ENCODE data around the gene KCNE5.
"Not testable (repeated sequence)": the region's sequence is repeated elsewhere in the genome, so short reads cannot be mapped to it uniquely, and the experiment has no call there.

The KCNE5 gene

GRCh38 chrX:109619771-109620170, 5.2 kb downstream of the KCNE5 start:
- no peak for DNase-seq (ENCODE audit: insufficient read length, low spot score)
- no peak for FAIRE-seq

DNA sequence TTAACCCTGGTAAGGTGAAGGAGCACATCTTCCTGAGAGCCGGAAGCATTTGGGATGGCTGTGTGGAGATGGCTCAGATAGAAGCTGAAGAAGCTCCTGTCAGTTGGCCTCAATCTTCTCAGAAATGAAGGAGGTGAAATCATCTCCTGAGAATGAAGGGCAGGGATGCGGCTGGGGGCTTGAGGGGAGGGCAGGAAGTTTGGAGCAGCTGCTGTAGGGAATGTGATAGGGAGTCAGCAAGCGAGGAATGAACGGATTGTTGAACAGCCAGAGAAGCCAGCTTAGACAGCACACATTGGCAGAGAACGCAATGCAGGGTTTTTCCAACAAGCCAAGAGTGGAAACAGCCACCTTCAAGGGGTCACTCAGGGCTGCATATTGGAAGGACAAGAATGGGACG, 10.0 kb downstream of the KCNE5 start:
- FAIRE-seq, result no peak
- DNase-seq (ENCODE audit: insufficient read length, low spot score), result no peak

DNA sequence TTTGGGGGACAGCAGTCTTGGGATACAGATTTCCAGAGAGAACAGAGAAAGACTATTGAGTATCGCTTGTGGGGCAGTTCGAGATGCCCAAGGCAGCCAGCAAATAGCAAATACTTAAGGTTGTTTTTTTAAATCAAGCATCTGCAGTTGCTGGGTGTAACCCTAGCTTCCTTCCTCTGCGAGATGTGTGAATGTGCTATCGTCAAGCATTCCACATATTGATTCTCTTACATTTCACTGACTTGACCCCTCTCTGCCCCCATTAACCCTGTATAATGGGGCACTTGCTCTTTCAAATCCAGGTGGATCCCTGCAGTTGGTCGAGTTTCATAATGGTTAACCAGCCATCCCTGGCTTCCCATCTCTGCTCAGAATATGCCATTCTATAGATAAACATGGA, 23.5 kb downstream of the KCNE5 start:
- DNase-seq (ENCODE audit: insufficient read length, low spot score) (no peak), FAIRE-seq (no peak)

DNA sequence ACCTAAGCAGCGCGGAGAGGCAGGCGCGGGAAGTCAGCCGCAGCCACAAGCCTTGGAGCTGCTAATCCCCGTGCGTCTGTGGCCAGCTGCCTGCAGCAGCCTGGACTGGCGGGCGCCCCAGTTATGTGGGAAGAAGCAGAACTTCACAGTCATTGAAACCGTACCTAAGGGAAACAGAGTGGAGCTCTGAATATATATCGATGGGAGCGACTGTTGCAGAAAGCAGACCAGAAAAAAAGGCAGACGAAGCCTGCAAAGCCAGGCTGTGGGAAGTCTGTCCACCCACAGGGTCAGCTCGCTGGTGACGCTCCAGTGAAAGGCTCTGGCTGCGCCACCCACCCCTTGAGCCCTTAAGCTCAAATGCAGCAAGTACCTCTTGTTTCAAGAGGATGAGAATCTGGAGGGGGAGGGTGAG, 24.7 kb downstream of the KCNE5 start:
- no peak for DNase-seq (ENCODE audit: insufficient read length, low spot score)
- FAIRE-seq, result no peak

- no peak for FAIRE-seq
- no peak for DNase-seq (ENCODE audit: insufficient read length, low spot score)
These were observed 29.0 kb downstream of the KCNE5 start for GRCh38 chrX:109596015-109596414.

- no peak for DNase-seq (ENCODE audit: insufficient read length, low spot score)
- no peak for FAIRE-seq
These were observed 34.8 kb downstream of the KCNE5 start for GRCh38 chrX:109590176-109590575.

DNA sequence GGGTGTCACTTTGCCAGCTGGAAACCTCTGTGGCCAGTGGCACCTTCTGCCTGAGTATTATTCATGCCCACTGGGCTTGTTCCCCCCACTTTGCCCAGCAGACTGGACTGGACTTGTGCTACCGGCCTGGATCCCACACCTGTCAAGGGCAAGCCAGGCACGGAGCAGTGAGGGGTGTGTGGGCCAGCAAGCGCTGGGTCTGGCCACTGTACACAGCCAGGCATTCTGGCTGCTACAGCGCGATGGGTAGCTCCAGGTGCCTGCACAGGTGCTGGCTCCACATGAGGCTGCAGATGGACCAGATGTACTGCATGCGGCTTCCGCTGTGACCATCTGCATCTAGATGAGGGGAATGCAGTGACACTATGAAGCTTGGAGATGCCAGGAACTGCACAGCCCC, 39.5 kb downstream of the KCNE5 start:
- DNase-seq (ENCODE audit: insufficient read length, low spot score), result no peak
- FAIRE-seq, result no peak

DNA sequence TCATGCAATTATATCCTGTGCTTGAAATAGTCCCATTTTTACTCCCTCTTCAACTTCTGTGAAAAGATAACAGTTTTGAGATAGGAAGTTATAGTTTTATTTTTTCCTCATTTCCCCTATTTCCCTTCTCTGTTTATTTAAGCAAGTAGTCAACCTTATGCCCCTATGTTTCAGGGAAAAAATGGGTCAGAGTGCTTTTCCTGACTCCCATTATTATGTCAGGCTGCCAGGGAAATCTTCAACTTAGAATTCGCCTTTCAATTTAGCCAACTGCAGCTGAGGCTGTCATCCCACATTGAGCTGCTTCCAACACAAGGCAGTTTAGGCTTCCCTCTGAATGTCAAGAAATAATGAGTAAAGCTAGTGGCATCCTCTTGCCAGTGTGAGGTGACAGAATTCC, 46.1 kb downstream of the KCNE5 start:
- no peak for FAIRE-seq

GRCh38 chrX:109577055-109577454, 47.9 kb downstream of the KCNE5 start:
- DNase-seq (ENCODE audit: insufficient read length, low spot score) (no peak), FAIRE-seq (no peak)

More for the DNA sequence above, 46.1 kb downstream of the KCNE5 start:
- no peak for DNase-seq (ENCODE audit: insufficient read length, low spot score)

DNA sequence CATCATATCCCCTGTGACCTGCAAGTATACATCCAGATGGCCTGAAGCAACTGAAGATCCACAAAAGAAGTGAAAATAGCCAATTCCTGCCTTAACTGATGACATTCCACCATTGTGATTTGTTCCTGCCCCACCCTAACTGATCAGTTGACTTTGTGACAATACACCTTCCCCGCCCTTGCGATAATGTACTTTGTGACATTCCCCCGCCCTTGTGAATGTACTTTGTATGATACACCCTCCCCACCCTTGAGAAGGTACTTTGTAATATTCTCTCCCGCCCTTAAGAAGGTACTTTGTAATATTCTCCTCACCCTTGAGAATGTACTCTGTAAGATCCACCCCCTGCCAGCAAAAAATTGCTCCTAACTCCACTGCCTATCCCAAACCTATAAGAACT, 48.9 kb downstream of the KCNE5 start:
- not testable (repeated sequence) for FAIRE-seq; DNase-seq (ENCODE audit: insufficient read length, low spot score)
